Measurements from ENCODE around the gene PEX13.

PEX13 gene

DNA sequence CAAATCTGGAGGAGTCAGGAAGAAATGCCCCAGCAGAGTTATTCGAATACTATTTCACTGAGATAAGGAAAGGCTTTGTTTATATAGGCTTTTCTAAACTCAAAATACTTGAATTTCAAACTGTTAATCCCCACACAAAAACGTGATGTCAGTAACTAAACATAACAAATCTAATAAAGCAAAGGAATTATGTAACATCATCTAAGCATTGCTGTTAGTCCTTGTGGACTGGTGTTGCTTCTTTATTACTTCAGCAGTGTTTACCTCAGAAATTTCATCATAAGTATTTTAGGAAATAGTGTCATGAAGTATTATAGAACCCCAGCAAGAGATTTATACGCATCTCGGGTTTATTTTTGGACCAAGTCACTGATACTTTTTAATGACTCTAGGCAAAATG lies 28.5 kb downstream of the PEX13 start (continued):
- TF ChIP-seq ZNF37A (tag by site-specific recombination; IDR thresholded peaks at IDR 0.05) (no peak), ZNF341 (tag by site-specific recombination; IDR thresholded peaks at IDR 0.05; ENCODE audit: low read depth) (no peak), KLF8 (tag by site-specific recombination; IDR thresholded peaks at IDR 0.05) (0 out of 2 replicates have a peak, but pooled peaks have one; percentile 36), ZFP37 (tag by site-specific recombination; IDR thresholded peaks at IDR 0.05) (no peak), ZNF624 (tag by site-specific recombination; IDR thresholded peaks at IDR 0.05) (no peak)
- TF ChIP-seq, protein P1, sequence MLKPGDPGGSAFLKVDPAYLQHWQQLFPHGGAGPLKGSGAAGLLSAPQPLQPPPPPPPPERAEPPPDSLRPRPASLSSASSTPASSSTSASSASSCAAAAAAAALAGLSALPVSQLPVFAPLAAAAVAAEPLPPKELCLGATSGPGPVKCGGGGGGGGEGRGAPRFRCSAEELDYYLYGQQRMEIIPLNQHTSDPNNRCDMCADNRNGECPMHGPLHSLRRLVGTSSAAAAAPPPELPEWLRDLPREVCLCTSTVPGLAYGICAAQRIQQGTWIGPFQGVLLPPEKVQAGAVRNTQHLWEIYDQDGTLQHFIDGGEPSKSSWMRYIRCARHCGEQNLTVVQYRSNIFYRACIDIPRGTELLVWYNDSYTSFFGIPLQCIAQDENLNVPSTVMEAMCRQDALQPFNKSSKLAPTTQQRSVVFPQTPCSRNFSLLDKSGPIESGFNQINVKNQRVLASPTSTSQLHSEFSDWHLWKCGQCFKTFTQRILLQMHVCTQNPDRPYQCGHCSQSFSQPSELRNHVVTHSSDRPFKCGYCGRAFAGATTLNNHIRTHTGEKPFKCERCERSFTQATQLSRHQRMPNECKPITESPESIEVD (tag by site-specific recombination; IDR thresholded peaks at IDR 0.05): peak; percentile 95

DNA sequence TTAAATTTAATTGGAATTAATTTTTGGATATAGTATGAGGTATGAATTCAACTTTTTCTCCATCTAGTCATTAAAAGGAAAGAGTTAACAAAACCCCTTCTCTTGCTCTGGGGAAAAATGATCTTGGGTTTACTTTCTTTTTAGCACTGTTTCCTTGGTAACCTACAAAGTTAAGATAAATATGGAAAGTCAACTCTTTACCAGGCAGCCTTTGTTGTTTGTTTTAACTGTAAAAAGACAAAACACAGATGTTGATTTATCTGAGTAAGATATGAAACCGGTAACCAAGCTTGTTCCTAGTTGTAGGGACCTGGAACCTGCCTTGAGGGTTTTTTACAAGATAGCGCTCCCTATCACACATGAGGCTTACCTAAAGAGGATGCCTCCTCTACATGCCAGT lies 38.0 kb downstream of the PEX13 start:
- H3K9me3 ChIP-seq (ENCODE audit: control insufficient read depth, insufficient read depth, low read depth, low read length): no peaks in the 10 kb centered on the region
- H3K4me1 ChIP-seq (ENCODE audit: control insufficient read depth, insufficient read depth, low read length): no peaks in the 10 kb centered on the region
- H3K36me3 ChIP-seq (ENCODE audit: control insufficient read depth in 2 of 2, insufficient read depth in 1 of 2, low read length in 2 of 2): peaks cover 0 to 8% of the 10 kb centered on the region in 2 experiments; a peak in 1 of 3 replicates
- CTCF ChIA-PET: no interaction called here
- no peak overlapping the region for H3K27ac ChIP-seq (ENCODE audit: extremely low read depth, low read depth, low read length)
- POLR2A ChIA-PET: no interaction called here
- TF ChIP-seq ZXDB (tag by site-specific recombination; IDR thresholded peaks at IDR 0.05) (no peak), ZNF624 (tag by site-specific recombination; IDR thresholded peaks at IDR 0.05) (no peak), ZNF184 (tag by site-specific recombination; IDR thresholded peaks at IDR 0.05) (no peak), ZNF248 (tag by site-specific recombination; IDR thresholded peaks at IDR 0.05) (no peak)
- TF ChIP-seq, protein P2, sequence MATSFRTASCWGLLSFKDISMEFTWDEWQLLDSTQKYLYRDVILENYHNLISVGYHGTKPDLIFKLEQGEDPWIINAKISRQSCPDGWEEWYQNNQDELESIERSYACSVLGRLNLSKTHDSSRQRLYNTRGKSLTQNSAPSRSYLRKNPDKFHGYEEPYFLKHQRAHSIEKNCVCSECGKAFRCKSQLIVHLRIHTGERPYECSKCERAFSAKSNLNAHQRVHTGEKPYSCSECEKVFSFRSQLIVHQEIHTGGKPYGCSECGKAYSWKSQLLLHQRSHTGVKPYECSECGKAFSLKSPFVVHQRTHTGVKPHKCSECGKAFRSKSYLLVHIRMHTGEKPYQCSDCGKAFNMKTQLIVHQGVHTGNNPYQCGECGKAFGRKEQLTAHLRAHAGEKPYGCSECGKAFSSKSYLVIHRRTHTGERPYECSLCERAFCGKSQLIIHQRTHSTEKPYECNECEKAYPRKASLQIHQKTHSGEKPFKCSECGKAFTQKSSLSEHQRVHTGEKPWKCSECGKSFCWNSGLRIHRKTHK (tag by site-specific recombination; IDR thresholded peaks at IDR 0.05): no peak
- no peak overlapping the region for H3K4me3 ChIP-seq (ENCODE audit: low read depth, low read length)

DNA sequence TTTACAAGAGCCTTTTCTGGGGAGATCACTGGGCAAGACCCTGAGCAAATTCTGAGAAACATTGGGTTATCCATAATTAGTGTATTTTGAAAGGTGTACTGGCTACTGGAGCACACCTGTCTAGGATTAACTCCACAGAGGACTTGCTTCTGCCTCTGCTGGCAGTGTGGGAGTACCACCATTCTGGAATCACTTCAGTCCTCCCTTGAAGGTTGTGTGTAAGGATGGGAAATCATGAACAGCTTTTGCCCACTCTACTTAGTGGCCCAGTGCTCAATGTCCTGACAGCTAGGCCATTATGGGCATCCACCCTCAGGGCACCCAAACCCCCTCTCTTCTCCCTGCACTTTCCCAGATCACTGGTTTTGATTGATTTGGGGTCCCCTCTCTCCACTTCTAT lies 40.0 kb downstream of the PEX13 start:
- Histone ChIP-seq H3K36me3 (ENCODE audit: control insufficient read depth in 2 of 2, insufficient read depth in 1 of 2, low read length in 2 of 2) (peaks cover 0 to 7% of the 10 kb centered on the region in 2 experiments; a peak in 1 of 3 replicates), H3K27ac (ENCODE audit: extremely low read depth, low read depth, low read length) (no peak overlapping the region), H3K9me3 (ENCODE audit: control insufficient read depth, insufficient read depth, low read depth, low read length) (no peaks in the 10 kb centered on the region), H3K4me1 (ENCODE audit: control insufficient read depth, insufficient read depth, low read length) (no peaks in the 10 kb centered on the region), H3K4me3 (ENCODE audit: low read depth, low read length) (no peak overlapping the region)
- CTCF ChIA-PET: no interaction called here
- POLR2A ChIA-PET: no interaction called here
- TF ChIP-seq, protein P3, sequence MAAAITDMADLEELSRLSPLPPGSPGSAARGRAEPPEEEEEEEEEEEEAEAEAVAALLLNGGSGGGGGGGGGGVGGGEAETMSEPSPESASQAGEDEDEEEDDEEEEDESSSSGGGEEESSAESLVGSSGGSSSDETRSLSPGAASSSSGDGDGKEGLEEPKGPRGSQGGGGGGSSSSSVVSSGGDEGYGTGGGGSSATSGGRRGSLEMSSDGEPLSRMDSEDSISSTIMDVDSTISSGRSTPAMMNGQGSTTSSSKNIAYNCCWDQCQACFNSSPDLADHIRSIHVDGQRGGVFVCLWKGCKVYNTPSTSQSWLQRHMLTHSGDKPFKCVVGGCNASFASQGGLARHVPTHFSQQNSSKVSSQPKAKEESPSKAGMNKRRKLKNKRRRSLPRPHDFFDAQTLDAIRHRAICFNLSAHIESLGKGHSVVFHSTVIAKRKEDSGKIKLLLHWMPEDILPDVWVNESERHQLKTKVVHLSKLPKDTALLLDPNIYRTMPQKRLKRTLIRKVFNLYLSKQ (tag by site-specific recombination; IDR thresholded peaks at IDR 0.05; ENCODE audit: borderline replicate concordance): no peak
- TF ChIP-seq ZNF623 (tag by site-specific recombination; IDR thresholded peaks at IDR 0.05) (no peak), BCL11A (tag by site-specific recombination; IDR thresholded peaks at IDR 0.05; ENCODE audit: low read depth) (no peak), ZNF140 (tag by site-specific recombination; IDR thresholded peaks at IDR 0.05) (no peak), ZNF514 (tag by site-specific recombination; IDR thresholded peaks at IDR 0.05) (no peak), ZNF776 (tag by site-specific recombination; IDR thresholded peaks at IDR 0.05; ENCODE audit: borderline replicate concordance) (no peak), ZNF426 (tag by site-specific recombination; IDR thresholded peaks at IDR 0.05) (no peak), TCF7L2 (IDR thresholded peaks at IDR 0.05; ENCODE audit: borderline replicate concordance, low read depth, low read length) (no peak), ZXDB (tag by site-specific recombination; IDR thresholded peaks at IDR 0.05) (no peak), ZNF132 (tag by site-specific recombination; IDR thresholded peaks at IDR 0.05; ENCODE audit: borderline replicate concordance) (no peak)
- TF ChIP-seq, protein P2 (tag by site-specific recombination; IDR thresholded peaks at IDR 0.05): no peak
- TF ChIP-seq, protein P4, sequence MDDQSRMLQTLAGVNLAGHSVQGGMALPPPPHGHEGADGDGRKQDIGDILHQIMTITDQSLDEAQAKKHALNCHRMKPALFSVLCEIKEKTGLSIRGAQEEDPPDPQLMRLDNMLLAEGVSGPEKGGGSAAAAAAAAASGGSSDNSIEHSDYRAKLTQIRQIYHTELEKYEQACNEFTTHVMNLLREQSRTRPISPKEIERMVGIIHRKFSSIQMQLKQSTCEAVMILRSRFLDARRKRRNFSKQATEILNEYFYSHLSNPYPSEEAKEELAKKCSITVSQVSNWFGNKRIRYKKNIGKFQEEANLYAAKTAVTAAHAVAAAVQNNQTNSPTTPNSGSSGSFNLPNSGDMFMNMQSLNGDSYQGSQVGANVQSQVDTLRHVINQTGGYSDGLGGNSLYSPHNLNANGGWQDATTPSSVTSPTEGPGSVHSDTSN (CRISPR knock-in tag; IDR thresholded peaks at IDR 0.05): no peak
